RWPE2 (cell line): ENCODE measurements around the gene PADI2.

ENCODE experiments used
- ATAC-seq: fragments of 200-7000 bp; cut with Tn5 transposase; 3 replicates; pipeline ENCODE4 v1.9.1; 2021; ENCODE audit warnings: low read depth
- DNase-seq: peaks from one replicate; pipeline ENCODE4 v3.0.0-alpha.2; 2020; ENCODE audit warnings: low spot score
- H3K27ac ChIP-seq: fragments of 450-650 bp; 2 replicates; pipeline ENCODE4 v1.5.1; 2017; ENCODE audit warnings: mild to moderate bottlenecking; ENCODE audit not compliant: poor library complexity, severe bottlenecking
- H3K27me3 ChIP-seq: fragments of 250-450 bp; sonication (Bioruptor Pico); 2 replicates; pipeline ENCODE4 v1.5.1; 2021; ENCODE audit warnings: mild to moderate bottlenecking, moderate library complexity; ENCODE audit not compliant: insufficient read depth, poor library complexity, severe bottlenecking
- H3K36me3 ChIP-seq: fragments of 250-450 bp; sonication (Bioruptor Pico); 2 replicates; pipeline ENCODE4 v1.5.1; 2020; ENCODE audit warnings: low read depth, mild to moderate bottlenecking, moderate library complexity
- H3K4me1 ChIP-seq: fragments of 250-450 bp; sonication (Bioruptor Pico); 2 replicates; pipeline ENCODE4 v1.5.1; 2021; ENCODE audit warnings: mild to moderate bottlenecking, moderate library complexity; ENCODE audit not compliant: insufficient read depth, poor library complexity, severe bottlenecking
- H3K4me3 ChIP-seq: fragments of 250-450 bp; sonication (Bioruptor Pico); 2 replicates; pipeline ENCODE4 v1.5.1; 2021; ENCODE audit warnings: mild to moderate bottlenecking, moderate library complexity; ENCODE audit not compliant: severe bottlenecking
- H3K9me3 ChIP-seq: fragments of 250-450 bp; sonication (Bioruptor Pico); 2 replicates; pipeline ENCODE4 v1.5.1; 2021; ENCODE audit warnings: mild to moderate bottlenecking, moderate library complexity; ENCODE audit not compliant: severe bottlenecking
- TF ChIP-seq, protein P1 (sequence below): fragments of 450-650 bp; IDR thresholded peaks from one replicate; pipeline ENCODE4 v1.5.1; 2017; ENCODE audit warnings: mild to moderate bottlenecking, moderate library complexity; ENCODE audit not compliant: poor library complexity, severe bottlenecking

PADI2 gene

DNA sequence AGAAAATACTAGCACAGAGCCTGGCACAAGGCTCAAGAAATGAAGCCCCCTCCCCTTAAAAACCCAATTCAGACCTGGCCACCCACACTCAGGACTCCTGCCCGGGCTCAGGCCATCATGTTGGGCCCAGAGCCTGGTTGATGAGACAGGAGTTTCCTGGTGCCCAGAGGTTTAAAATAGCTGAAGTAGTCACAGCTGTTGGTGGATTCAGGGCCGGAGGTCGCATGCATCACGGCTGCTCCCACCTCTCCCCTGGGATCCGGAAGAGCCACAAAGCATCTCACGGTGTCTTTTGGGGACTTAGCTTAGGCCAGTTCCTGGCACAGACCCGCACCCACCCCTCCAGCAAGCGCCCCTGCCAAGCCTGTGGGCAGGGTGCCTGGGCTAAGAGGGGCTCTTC, 2.6 kb upstream of the PADI2 start:
- Histone ChIP-seq H3K9me3 (no peaks in the 10 kb centered on the region), H3K27me3 (no peaks in the 10 kb centered on the region), H3K36me3 (no peaks in the 10 kb centered on the region), H3K27ac (no peak overlapping the region), H3K4me3 (no peak overlapping the region), H3K4me1 (peaks cover 2% of the 10 kb centered on the region)
- DNase-seq, result no peak
- TF ChIP-seq, protein P1, sequence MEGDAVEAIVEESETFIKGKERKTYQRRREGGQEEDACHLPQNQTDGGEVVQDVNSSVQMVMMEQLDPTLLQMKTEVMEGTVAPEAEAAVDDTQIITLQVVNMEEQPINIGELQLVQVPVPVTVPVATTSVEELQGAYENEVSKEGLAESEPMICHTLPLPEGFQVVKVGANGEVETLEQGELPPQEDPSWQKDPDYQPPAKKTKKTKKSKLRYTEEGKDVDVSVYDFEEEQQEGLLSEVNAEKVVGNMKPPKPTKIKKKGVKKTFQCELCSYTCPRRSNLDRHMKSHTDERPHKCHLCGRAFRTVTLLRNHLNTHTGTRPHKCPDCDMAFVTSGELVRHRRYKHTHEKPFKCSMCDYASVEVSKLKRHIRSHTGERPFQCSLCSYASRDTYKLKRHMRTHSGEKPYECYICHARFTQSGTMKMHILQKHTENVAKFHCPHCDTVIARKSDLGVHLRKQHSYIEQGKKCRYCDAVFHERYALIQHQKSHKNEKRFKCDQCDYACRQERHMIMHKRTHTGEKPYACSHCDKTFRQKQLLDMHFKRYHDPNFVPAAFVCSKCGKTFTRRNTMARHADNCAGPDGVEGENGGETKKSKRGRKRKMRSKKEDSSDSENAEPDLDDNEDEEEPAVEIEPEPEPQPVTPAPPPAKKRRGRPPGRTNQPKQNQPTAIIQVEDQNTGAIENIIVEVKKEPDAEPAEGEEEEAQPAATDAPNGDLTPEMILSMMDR, result no peak
- no peak for ATAC-seq

DNA sequence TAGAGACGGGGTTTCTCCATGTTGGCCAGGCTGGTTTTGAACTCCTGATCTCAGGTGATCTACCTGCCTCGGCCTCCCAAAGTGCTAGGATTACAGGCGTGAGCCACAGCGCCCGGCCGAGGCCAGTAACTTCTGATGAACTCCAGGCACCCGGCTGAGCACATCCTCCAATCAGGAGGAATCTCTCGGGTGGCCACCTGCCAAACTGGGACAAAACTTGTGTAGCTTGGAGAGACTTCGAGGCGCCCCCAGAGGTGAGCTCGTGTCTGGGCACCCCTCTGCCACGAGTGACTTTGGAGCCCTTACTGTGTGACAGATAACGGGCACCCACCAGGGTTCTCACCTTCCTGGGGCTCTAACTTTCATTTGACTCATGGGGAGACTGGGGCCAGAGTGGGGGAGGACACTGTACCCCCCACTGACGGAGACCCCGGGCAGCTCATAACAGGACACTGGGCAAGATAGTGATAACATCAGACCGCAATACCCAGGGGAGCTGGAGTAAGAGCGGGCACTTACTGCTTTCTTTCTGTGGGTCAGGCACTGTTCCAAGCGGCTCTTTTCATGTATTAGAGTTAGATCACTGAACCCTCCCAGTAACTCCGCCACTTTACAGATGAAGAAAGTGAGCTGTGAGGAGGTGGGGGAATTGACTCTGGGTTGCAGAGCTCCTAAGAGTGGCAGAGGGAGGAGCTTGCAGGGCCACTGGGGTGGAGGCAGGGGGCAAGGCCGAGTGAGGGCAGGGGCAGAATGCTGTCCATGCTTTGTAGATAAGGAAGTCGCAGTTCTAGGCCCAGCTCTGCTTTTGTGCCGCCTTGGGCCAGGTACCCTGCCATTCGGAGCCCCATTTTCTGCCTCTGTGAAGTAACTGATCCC, 1.9 kb upstream of the PADI2 start:
- no peak overlapping the region for H3K27ac ChIP-seq
- ATAC-seq, result no peak
- DNase-seq, result no peak
- H3K36me3 ChIP-seq, result no peaks in the 10 kb centered on the region
- H3K4me3 ChIP-seq, result no peak overlapping the region
- TF ChIP-seq, protein P1, result no peak
- H3K27me3 ChIP-seq, result no peaks in the 10 kb centered on the region
- H3K9me3 ChIP-seq, result no peaks in the 10 kb centered on the region
- H3K4me1 ChIP-seq, result peaks cover 2% of the 10 kb centered on the region

DNA sequence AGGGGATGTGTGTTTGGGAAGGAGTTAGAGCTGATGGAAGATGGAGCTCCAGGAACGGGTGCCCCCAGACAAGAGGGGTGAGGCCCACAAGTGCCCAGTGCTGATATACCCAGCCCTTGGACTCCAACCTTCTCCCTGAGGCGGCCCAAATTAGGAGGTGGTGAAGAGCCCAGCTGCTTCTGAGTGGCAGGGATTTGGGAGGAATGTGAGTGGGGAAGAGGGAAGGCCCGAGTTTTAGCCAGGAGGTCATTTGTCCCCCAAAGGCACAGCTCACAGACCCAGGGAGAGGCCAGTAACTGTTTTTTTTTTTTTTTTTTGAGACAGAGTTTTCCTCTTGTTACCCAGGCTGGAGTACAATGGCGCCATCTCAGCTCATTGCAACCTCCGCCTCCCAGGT, 1.2 kb upstream of the PADI2 start:
- Histone ChIP-seq H3K4me3 (no peak overlapping the region), H3K27me3 (no peaks in the 10 kb centered on the region), H3K27ac (no peak overlapping the region), H3K4me1 (peaks cover 2% of the 10 kb centered on the region), H3K9me3 (no peaks in the 10 kb centered on the region), H3K36me3 (no peaks in the 10 kb centered on the region)
- TF ChIP-seq, protein P1, result no peak
- DNase-seq (no peak), ATAC-seq (no peak)

DNA sequence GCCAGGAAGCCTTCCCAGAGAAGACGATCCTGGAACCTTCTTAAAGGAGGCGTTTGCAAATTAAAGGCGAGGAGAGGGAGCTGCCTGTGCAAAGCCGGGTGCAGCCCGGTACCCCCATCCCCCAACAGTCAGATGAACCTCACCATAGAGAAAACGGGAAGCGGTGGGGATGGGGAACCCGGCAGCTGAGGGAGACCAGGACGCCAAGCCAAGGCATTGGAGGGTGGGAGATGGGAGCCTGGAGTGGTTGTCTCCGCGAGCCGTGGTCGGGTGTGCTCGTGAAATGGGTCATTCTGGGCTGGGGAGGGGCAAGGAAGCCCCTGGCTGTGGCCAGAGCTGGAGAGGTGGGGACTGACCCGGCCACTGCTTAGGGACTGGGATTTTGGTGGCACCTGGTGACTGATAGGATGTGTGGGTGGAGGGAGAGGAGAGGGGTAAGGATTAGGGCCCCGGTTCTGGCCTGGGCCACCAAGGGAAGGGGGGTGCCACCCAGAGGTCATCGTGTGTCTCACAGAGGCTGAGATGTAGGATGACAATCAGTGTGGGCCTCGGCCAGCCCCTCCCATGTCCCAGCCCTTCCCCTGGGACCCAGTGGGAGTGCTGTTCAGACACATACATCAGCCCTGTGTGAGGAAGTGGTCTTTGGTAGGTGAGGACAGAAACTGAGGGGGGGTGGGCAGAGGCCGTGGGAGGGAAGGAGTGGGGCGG, 676 bp upstream of the PADI2 start:
- H3K27me3 ChIP-seq, result no peaks in the 10 kb centered on the region
- H3K4me1 ChIP-seq, result peaks cover 2% of the 10 kb centered on the region
- H3K36me3 ChIP-seq, result no peaks in the 10 kb centered on the region
- TF ChIP-seq, protein P1, result no peak
- no peaks in the 10 kb centered on the region for H3K9me3 ChIP-seq
- no peak for ATAC-seq
- peak overlapping the region; percentile 22 for H3K4me3 ChIP-seq
- no peak overlapping the region for H3K27ac ChIP-seq
- DNase-seq, result no peak

DNA sequence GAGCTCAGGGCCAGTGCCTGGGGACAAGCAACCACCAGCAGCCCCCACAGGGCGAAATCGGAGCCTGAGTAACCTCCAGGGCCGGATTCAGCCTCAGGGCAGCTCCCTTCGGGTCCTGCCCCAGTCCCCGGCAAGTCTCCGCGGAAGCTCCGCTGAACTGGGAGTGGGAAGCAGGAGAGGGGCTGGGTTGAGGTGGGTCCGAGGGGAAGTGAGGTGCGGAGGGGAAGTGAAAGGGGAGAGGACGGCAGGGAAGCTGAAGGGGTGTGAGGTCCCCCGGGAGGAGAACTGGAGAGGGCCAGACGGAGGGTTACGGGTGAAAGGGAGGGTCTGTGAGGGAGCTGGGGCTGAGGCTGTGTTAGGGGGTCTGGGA, 560 bp downstream of the PADI2 start:
- ATAC-seq, result no peak
- Histone ChIP-seq H3K4me3 (peak overlapping the region; percentile 22), H3K36me3 (no peaks in the 10 kb centered on the region), H3K9me3 (no peaks in the 10 kb centered on the region), H3K27me3 (no peaks in the 10 kb centered on the region), H3K27ac (no peak overlapping the region), H3K4me1 (peaks cover 2% of the 10 kb centered on the region)
- TF ChIP-seq, protein P1, result no peak
- DNase-seq, result no peak
